ENCODE results near the gene GMPS. TPM values are rescaled to one million over a fixed set of nuclear protein-coding genes. Genes with fewer than 3 reads are reported as not detected.

The GMPS gene
- total and polyA plus RNA-seq, 2 of the 8 experiments (the other 6 are each of a cell fraction or from before 2014, with no cell fraction given): 57.7 to 175 TPM

DNA sequence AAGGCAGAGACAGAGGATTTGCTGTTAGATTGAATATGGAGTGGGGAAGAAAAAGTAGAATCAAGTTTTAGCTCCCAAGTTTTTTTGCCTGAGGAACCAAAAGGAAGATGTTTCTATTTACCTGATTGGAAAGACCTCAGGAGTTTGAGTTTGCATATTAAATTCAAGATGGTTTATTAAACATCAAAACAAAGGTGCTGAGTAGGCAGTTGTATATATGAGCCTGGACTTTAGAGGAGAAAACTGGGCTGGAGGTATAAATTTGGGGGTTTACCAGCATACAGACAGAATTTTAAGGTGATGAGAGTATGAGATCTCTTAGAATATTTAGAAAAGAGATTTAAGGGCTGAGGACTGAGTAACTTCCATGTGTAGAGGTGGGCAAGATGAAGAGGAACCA lies 38.2 kb downstream of the GMPS start:
- no peak overlapping the region for H3K4ac ChIP-seq (replicated peaks; ENCODE audit: insufficient read length, low read depth, low read length)
- H2BK5ac ChIP-seq (ENCODE audit: low read depth, low read length): no peak overlapping the region
- H2AK5ac ChIP-seq (ENCODE audit: low read depth, low read length): no peak overlapping the region
- H2BK20ac ChIP-seq (ENCODE audit: low read length): no peak overlapping the region
- no peak overlapping the region for H3K4me3 ChIP-seq (ENCODE audit: extremely low read depth in 1 of 4, insufficient read depth in 2 of 4, low read depth in 3 of 4, low read length in 4 of 4)
- no peak overlapping the region for H3K14ac ChIP-seq (ENCODE audit: insufficient read length)
- H4K8ac ChIP-seq (ENCODE audit: extremely low read depth, insufficient read depth, low read length): no peak overlapping the region
- H4K5ac ChIP-seq (ENCODE audit: insufficient read length, low read depth, low read length): no peak overlapping the region
- peaks cover 4 to 66% (median 25%) of the 10 kb centered on the region in 4 experiments; a peak in 7 of 8 replicates for H3K36me3 ChIP-seq (ENCODE audit: control insufficient read depth in 2 of 4, insufficient read depth in 4 of 4, low read length in 3 of 4)
- no peaks in the 10 kb centered on the region for H3K23me2 ChIP-seq (ENCODE audit: low read depth, low read length)
- H3K18ac ChIP-seq (ENCODE audit: extremely low read depth, low read length): no peak overlapping the region
- H3K56ac ChIP-seq (replicated peaks; ENCODE audit: insufficient read length, low read depth, low read length): no peak overlapping the region
- no peak overlapping the region for H2BK15ac ChIP-seq (ENCODE audit: low read length)
- H3K9ac ChIP-seq (replicated peaks in 1 of 4; ENCODE audit: extremely low read depth in 1 of 4, low read depth in 3 of 4, low read length in 3 of 4): no peak overlapping the region
- H3K9me3 ChIP-seq (ENCODE audit: insufficient read depth in 2 of 2, low read depth in 1 of 2, low read length in 1 of 2): no peaks in the 10 kb centered on the region; a peak in 1 of 4 replicates
- ChIA-PET CTCF (ENCODE audit: partially characterized antibody) (interaction anchor here (1.1 kb wide), 1 partner anchor 155 kb away, joined by 3 read pairs; no protein-coding TSS in a partner anchor), POLR2A (ENCODE audit: partially characterized antibody) (no interaction called here)
- DNase-seq (ENCODE audit: low read depth in 1 of 2, low spot score in 2 of 2) (no peak), FAIRE-seq (no peak)
- H3K79me2 ChIP-seq (ENCODE audit: control insufficient read depth in 1 of 2, insufficient read depth in 2 of 2, low read length in 2 of 2): no peaks in the 10 kb centered on the region
- TF ChIP-seq CBX5 (IDR thresholded peaks at IDR 0.05; ENCODE audit: low read depth, low read length) (no peak), SIN3A (conservative IDR thresholded peaks at IDR 0.05 in 1 of 2, IDR thresholded peaks at IDR 0.05 in 1 of 2; ENCODE audit: low read depth in 1 of 2, low read length in 2 of 2) (no peak), MAFK (IDR thresholded peaks at IDR 0.05; ENCODE audit: low read depth, low read length) (no peak), ZNF274 (IDR thresholded peaks at IDR 0.05; ENCODE audit: borderline replicate concordance, extremely low read depth, low read length) (no peak), POU5F1 (IDR thresholded peaks at IDR 0.05; ENCODE audit: low read depth, low read length) (no peak), SUZ12 (IDR thresholded peaks at IDR 0.05; ENCODE audit: low read length) (no peak), EGR1 (IDR thresholded peaks at IDR 0.05; ENCODE audit: borderline replicate concordance, low read depth, low read length) (no peak), RNF2 (IDR thresholded peaks at IDR 0.05; ENCODE audit: borderline replicate concordance, low read depth, low read length, missing control alignments, poor library complexity, severe bottlenecking) (no peak), PHF8 (conservative IDR thresholded peaks at IDR 0.05; ENCODE audit: low read depth, low read length) (no peak)
- TF ChIP-seq, protein P1, sequence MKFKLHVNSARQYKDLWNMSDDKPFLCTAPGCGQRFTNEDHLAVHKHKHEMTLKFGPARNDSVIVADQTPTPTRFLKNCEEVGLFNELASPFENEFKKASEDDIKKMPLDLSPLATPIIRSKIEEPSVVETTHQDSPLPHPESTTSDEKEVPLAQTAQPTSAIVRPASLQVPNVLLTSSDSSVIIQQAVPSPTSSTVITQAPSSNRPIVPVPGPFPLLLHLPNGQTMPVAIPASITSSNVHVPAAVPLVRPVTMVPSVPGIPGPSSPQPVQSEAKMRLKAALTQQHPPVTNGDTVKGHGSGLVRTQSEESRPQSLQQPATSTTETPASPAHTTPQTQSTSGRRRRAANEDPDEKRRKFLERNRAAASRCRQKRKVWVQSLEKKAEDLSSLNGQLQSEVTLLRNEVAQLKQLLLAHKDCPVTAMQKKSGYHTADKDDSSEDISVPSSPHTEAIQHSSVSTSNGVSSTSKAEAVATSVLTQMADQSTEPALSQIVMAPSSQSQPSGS (IDR thresholded peaks at IDR 0.05; ENCODE audit: low read length): no peak
- no peak overlapping the region for H3K4me2 ChIP-seq (ENCODE audit: insufficient read depth in 1 of 2, low read depth in 2 of 2, low read length in 2 of 2)
- H3K27ac ChIP-seq (ENCODE audit: low read depth, low read length): no peak overlapping the region
- peaks cover 0 to 1% (median 0%) of the 10 kb centered on the region in 4 experiments; a peak in 1 of 7 replicates for H3K27me3 ChIP-seq (replicated peaks in 1 of 4; ENCODE audit: control insufficient read depth in 3 of 4, extremely low read depth in 1 of 4, insufficient read depth in 3 of 4, low read length in 3 of 4)
- no peaks in the 10 kb centered on the region for H3K4me1 ChIP-seq (replicated peaks in 1 of 4; ENCODE audit: control insufficient read depth in 3 of 4, insufficient read depth in 4 of 4, low read length in 3 of 4)
- no peak overlapping the region for H3K23ac ChIP-seq (ENCODE audit: insufficient read length)
- peaks cover 0 to 3% of the 10 kb centered on the region in 2 experiments for H4K20me1 ChIP-seq (replicated peaks in 1 of 2; ENCODE audit: control insufficient read depth in 1 of 2, insufficient read depth in 2 of 2, low read length in 2 of 2)
- no peak overlapping the region for H2BK120ac ChIP-seq (replicated peaks; ENCODE audit: low read depth, low read length)
- H2BK12ac ChIP-seq (ENCODE audit: low read depth, low read length): no peak overlapping the region
- H2AFZ ChIP-seq (ENCODE audit: low read length): no peak overlapping the region
- no peak overlapping the region for H4K91ac ChIP-seq (replicated peaks; ENCODE audit: insufficient read length, low read length)
- no peaks in the 10 kb centered on the region for H3K79me1 ChIP-seq (ENCODE audit: low read depth, low read length)

Data from H1 (cell line).